Left ventricle myocardium inferior (tissue), 1 donor: Measurements from ENCODE around the gene ERMARD. TPM values are rescaled to one million over a fixed set of nuclear protein-coding genes. Genes with fewer than 3 reads are reported as not detected.
A peak's percentile ranks its signal among the peaks of the same experiment; 100 is the strongest.

ENCODE experiments used
- DNase-seq: peaks from one replicate; pipeline ENCODE4 v3.0.0-alpha.2; 2020
- H3K27ac ChIP-seq: fragments of 200-600 bp; replicated peaks from 2 replicates; pipeline ENCODE4 v1.8.0; 2021
- H3K27me3 ChIP-seq: fragments of 200-600 bp; 2 replicates; pipeline ENCODE4 v1.8.0; 2021; ENCODE audit warnings: low read depth
- H3K36me3 ChIP-seq: fragments of 200-600 bp; 2 replicates; pipeline ENCODE4 v1.8.0; 2021
- H3K4me1 ChIP-seq: fragments of 200-600 bp; 2 replicates; pipeline ENCODE4 v1.8.0; 2021
- H3K4me3 ChIP-seq: fragments of 200-600 bp; 2 replicates; pipeline ENCODE4 v1.8.0; 2021; ENCODE audit warnings: mild to moderate bottlenecking, moderate library complexity
- H3K9me3 ChIP-seq: fragments of 200-600 bp; replicated peaks from 2 replicates; pipeline ENCODE4 v1.8.0; 2021
- intact Hi-C: fragments of 100-400 bp; cut with micrococcal nuclease; formaldehyde crosslinking; loops from one replicate; pipeline ENCODE4 v1.11.0; 2022
- total RNA-seq: library from RNA; stranded (reverse); fragmentation: NEBNext Ultra II Directional; extraction: Animal tissue kit (Norgen Biotek cat#: 25700); gene quantifications from one replicate; pipeline ENCODE4 v1.2.1, GENCODE V29; 2021
- TF ChIP-seq, protein P1 (sequence below): fragments of 200-600 bp; IDR thresholded peaks from 2 replicates; pipeline ENCODE4 v1.8.0; 2021; ENCODE audit warnings: antibody characterized with exemption, mild to moderate bottlenecking, borderline replicate concordance
- donor health status: DM: no; HTN: yes; CAD: no; lungs with severe emphysema.

ERMARD gene
- total RNA-seq, 1 donor from 2014 or later: 9.3 TPM

DNA sequence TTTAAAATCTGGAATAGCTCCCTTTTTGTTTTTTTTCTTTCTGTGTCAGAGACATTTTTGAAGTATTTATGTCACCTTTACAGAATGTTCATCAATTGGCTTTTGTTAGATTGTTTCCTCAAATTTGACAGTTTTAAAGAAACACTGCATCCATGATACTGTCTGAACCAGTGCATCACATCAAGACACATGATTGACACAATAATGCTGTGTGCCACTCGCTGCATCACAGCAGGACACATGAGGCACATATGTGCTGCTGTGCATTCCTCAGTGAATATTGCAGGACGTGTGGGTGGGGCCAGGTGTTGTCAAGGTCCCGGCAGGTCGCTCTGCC is 37.4 kb downstream of the ERMARD start:
- H3K4me3 ChIP-seq: no peak overlapping the region
- H3K27ac ChIP-seq: no peak overlapping the region
- DNase-seq: no peak
- intact Hi-C loops: loop anchor here (5.0 kb wide), 1 partner anchor 739 kb away; no protein-coding TSS in a partner anchor
- H3K9me3 ChIP-seq: no peaks in the 10 kb centered on the region
- H3K36me3 ChIP-seq: no peaks in the 10 kb centered on the region
- H3K27me3 ChIP-seq: peaks cover 15% of the 10 kb centered on the region
- TF ChIP-seq, protein P1, sequence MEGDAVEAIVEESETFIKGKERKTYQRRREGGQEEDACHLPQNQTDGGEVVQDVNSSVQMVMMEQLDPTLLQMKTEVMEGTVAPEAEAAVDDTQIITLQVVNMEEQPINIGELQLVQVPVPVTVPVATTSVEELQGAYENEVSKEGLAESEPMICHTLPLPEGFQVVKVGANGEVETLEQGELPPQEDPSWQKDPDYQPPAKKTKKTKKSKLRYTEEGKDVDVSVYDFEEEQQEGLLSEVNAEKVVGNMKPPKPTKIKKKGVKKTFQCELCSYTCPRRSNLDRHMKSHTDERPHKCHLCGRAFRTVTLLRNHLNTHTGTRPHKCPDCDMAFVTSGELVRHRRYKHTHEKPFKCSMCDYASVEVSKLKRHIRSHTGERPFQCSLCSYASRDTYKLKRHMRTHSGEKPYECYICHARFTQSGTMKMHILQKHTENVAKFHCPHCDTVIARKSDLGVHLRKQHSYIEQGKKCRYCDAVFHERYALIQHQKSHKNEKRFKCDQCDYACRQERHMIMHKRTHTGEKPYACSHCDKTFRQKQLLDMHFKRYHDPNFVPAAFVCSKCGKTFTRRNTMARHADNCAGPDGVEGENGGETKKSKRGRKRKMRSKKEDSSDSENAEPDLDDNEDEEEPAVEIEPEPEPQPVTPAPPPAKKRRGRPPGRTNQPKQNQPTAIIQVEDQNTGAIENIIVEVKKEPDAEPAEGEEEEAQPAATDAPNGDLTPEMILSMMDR: no peak
- peaks cover 17% of the 10 kb centered on the region for H3K4me1 ChIP-seq

DNA sequence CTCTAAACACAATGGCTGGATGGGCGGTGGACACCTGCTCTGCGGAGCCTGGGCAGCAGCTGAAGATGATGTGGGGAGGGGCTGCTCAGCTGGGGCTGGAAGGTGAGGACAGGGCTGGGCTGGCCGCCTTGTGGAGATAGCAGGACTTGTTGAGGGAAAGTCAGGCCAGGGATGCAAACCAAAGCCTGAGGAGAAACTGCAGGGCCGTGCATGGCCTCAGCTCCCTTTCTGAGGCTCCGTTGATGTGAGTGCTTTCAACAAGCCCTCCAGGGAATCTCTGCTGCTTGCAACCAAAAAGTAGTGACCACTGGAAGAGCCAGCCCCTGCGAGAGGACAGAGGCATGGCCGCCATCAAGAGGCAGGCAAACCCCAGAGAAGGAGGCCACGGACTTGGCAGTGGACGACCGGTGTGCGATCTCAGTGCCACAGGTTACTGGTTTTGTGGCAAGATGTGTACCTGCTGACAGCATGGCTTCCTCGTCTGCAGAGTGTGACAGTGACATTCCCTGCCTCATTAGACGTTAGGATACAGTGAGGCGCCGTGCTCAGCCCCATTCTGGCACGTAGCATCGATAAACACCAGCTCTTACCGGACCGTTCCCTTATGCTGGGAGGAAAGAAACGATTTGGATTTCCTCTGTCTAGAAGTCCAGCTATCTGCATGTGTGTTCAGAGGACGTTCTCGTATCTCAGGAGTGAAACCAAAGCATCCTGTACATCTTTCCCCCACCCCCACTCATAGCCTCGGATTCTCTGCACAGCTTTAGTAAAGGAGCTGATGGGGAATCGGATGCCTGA is 37.9 kb downstream of the ERMARD start:
- H3K4me3 ChIP-seq: peak overlapping the region; percentile 67
- intact Hi-C loops: loop anchor here (5.0 kb wide), 1 partner anchor 738 kb away; no protein-coding TSS in a partner anchor
- TF ChIP-seq, protein P1: no peak

DNA sequence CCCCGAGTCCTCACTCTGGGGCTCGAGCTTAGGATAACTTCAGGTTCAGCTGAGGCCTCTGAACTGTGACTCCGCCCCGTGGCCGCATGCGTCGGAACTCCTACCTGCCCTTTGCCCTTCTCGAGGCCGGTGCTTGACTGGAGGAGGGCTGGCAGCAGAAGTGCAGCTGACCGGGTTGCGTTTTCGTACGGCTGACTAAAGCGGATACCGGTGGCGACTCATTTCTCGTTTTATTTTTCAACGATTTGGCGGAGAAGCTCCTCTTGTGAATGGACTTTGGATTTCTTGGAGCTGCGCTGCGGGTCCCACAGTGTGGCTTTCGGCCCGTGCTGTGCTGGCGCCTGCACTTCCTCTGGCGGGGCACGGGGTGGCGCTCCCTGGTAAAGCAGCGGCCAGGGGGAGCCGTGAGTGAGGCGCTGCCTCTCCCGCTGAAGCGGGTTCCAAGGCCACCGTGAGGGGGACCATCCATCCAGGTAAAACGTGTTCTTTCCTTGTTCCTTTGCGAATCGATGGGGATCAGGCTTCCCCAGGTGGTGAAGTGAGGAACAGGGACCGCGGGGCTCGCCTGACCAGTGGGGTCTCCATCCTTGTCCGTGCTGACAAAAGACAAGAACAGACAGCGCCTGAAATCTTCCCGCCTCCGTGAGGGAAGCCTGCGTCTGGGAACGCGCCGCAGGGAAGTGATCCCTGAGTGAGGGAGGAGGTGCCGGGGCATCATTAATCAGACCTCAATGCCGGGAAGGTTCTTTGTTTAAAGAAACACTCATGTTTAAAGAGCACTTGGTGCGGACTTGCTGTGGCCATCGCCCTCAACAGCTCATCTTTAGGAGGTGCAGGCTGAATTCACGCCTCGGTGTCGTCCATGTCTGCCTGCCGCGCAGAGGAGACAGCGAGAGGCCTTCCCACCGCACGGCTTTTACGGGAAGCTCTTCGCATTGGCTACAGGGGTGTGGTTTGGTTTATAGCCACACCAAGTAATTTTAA is 38.8 kb downstream of the ERMARD start:
- H3K9me3 ChIP-seq: no peaks in the 10 kb centered on the region
- TF ChIP-seq, protein P1: peak; percentile 98
- H3K36me3 ChIP-seq: no peaks in the 10 kb centered on the region
- H3K4me1 ChIP-seq: peaks cover 17% of the 10 kb centered on the region
- peak; percentile 62 for DNase-seq
- intact Hi-C loops: loop anchor here (5.0 kb wide), 1 partner anchor 737 kb away; no protein-coding TSS in a partner anchor
- H3K4me3 ChIP-seq: peak overlapping the region; percentile 67
- H3K27me3 ChIP-seq: peaks cover 26% of the 10 kb centered on the region
- peak overlapping the region; percentile 55 for H3K27ac ChIP-seq

More for the DNA sequence above, 37.9 kb downstream of the ERMARD start:
- no peak for DNase-seq
- peaks cover 17% of the 10 kb centered on the region for H3K27me3 ChIP-seq
- H3K36me3 ChIP-seq: no peaks in the 10 kb centered on the region
- no peaks in the 10 kb centered on the region for H3K9me3 ChIP-seq
- H3K4me1 ChIP-seq: peaks cover 17% of the 10 kb centered on the region
- H3K27ac ChIP-seq: no peak overlapping the region

DNA sequence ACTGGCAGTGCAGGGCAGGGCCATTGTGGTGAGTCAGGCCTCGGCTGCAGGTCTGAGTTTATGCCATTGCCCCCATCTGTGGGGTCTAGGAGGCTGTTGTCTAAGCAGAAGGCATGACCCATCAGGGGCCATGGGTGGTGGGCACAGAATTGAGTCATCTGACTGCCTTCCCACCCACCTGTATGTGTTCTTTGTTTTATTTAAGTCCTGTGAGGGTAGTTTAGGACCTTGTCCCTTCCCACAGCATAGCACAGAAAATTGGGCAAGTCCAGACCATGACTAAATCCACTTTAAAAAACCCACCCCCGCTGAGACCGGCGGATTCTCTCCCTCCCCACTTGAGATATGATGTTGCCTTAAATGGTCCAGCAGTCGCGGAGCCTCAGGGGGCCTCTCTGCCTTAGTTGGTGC is 40.3 kb downstream of the ERMARD start:
- H3K4me1 ChIP-seq: peaks cover 17% of the 10 kb centered on the region
- no peak overlapping the region for H3K27ac ChIP-seq
- H3K4me3 ChIP-seq: no peak overlapping the region
- no peaks in the 10 kb centered on the region for H3K36me3 ChIP-seq
- DNase-seq: no peak
- intact Hi-C loops: no loop called here
- TF ChIP-seq, protein P1: no peak
- peaks cover 28% of the 10 kb centered on the region for H3K27me3 ChIP-seq
- no peaks in the 10 kb centered on the region for H3K9me3 ChIP-seq

DNA sequence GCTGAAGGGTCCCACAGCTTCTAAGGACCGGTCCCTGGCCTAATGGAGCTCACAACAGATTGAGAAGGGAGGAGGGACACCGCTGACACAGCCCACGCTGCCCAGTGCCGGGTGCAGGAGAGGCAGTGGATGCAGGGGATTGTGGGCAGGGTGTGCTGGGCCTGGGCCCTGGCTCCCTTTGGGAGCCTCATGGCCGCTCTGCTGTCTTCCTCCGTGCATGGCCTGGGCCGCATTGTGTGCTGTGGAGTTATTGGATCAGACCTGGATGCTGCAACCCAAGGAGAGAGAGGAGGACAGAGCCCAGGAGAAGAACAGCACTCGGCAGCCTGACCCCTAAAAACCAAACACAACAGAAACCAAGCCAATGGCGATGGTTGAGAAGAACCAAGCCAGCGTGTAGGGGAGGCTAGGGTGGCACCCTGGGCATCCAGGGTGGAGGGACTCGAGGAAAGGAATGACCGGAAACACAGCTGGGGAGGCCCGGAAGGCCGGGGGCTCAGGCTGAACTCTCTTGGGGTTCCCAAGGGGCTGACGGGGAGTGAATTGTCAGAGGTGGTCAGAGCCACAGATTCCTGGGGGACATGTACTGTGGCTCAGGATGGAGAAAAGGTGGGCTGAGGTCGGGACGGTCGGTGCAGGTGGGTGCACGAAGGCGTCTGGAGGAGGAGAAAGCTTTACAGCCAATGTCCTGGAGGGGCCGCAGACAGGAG is 41.0 kb downstream of the ERMARD start:
- TF ChIP-seq, protein P1: no peak

More for the DNA sequence above, 41.0 kb downstream of the ERMARD start:
- H3K9me3 ChIP-seq: no peaks in the 10 kb centered on the region
- H3K27me3 ChIP-seq: peaks cover 28% of the 10 kb centered on the region
- no peaks in the 10 kb centered on the region for H3K36me3 ChIP-seq
- peaks cover 17% of the 10 kb centered on the region for H3K4me1 ChIP-seq
- H3K27ac ChIP-seq: no peak overlapping the region
- DNase-seq: no peak
- no peak overlapping the region for H3K4me3 ChIP-seq
- intact Hi-C loops: no loop called here
